HG02763 (cell line): Measurements from ENCODE around the gene SEC22B.
A peak's percentile ranks its signal among the peaks of the same experiment; 100 is the strongest.
"Not testable (repeated sequence)": the region's sequence is repeated elsewhere in the genome, so short reads cannot be mapped to it uniquely, and the experiment has no call there.

Experiments
- ATAC-seq: cut with Tn5 transposase; IDR thresholded peaks from one replicate; pipeline ENCODE4 v1.9.1; 2021; ENCODE audit warnings: mild to moderate bottlenecking, moderate library complexity; ENCODE audit not compliant: unreplicated experiment

The SEC22B gene

DNA sequence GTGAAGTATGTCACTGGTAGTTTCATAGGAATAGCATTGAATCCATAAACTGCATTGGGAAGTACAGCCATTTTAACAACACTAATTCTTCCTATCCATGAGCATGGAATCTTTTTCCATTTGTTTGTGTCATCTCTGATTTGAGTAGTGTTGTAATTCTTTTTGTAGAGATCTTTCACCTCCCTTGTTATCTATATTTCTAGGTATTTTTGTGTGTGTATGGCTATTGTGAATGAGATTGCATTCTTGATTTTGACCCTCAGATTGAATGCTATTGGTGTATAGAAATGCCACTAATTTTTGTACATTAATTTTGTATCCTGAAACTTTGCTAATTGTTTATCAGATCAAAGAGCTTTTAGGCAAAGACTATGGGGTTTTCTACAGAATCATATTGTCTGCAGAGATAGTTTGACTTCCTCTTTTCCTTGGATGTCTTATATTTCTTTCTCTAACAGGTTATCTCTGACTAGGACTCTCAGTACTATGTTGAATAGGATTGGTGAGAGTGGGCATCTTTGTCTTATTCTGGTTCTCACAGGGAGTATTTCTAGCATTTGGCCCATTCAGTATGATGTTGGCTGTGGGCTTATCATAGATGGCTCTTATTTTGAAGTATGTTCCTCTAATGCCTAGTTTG lies 26.8 kb downstream of the SEC22B start:
- ATAC-seq = not testable (repeated sequence)

DNA sequence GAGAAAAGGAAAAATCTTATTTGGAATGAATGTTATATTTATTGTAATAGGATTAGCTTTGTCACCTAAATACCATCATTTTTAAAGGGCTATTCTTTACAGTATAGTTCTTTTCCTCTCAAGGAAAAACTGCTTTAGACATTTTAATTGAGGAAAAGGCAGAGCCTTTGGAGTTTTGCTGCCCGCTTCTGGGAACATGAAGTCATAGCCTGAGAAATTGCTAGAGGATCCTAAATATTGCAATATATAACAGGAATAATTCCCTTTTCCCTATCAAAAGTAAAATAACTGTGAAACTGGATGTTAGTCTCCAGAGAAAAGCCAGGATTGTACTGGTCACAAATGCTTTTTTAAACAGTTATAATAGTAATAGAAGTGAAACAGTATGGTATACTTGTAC lies 30.5 kb downstream of the SEC22B start:
- not testable (repeated sequence) for ATAC-seq

DNA sequence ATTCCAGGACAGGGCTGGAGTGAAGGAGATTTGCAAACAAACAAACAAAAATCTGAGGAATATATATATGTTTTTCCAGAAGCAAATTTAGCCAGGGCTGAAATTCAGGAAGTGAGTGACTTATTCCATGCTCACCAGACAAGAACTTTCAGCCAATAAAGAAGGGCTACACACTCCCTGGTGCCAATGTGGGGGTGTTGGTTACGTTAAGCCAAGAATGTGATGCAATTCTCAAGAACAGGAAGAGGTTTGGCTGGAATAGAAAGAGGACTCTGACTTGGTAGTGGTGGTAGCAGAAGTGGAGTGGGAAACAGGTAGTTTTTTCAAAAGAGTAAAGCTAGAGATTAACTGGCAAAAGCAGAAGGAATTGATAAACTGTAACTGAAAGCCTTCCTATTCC lies 31.7 kb downstream of the SEC22B start:
- not testable (repeated sequence) for ATAC-seq

DNA sequence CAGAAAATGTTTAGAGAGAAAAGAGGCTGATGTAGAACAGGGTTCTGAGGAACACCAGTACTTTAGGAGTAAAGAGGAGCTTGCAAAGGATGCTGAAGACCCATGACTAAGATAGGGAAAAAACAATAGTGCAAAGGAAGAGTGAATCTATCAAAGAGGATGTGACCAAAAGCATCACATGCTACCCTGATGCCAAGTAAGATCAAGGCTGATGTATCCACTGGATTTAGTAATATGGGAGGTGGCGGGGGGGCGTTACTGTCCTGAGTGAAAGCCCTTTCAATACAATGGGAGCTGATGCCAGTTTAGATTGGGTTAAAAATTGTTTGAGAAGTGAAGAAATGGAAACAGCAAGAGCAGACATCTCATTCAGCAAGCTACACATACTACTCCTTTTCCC lies 32.2 kb downstream of the SEC22B start:
- not testable (repeated sequence) for ATAC-seq

DNA sequence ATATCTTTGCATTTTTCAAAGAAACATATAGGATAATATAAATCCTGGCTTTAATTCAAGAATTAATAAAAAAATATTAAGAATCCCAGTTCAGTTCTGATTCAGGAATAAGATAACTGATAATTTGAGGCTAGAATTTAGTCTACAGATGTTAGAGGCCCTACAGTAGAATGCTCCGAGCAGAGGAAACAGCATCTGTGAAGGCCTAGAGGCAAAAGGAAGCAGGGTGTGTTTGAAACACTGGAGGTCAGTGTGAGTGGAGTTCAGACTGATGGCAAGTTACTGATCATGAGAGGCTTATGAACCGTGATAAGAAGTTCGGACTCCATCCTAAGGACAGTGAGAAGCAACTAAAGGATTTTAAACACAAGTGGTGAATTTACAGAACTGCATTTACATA lies 33.0 kb downstream of the SEC22B start:
- not testable (repeated sequence) for ATAC-seq

DNA sequence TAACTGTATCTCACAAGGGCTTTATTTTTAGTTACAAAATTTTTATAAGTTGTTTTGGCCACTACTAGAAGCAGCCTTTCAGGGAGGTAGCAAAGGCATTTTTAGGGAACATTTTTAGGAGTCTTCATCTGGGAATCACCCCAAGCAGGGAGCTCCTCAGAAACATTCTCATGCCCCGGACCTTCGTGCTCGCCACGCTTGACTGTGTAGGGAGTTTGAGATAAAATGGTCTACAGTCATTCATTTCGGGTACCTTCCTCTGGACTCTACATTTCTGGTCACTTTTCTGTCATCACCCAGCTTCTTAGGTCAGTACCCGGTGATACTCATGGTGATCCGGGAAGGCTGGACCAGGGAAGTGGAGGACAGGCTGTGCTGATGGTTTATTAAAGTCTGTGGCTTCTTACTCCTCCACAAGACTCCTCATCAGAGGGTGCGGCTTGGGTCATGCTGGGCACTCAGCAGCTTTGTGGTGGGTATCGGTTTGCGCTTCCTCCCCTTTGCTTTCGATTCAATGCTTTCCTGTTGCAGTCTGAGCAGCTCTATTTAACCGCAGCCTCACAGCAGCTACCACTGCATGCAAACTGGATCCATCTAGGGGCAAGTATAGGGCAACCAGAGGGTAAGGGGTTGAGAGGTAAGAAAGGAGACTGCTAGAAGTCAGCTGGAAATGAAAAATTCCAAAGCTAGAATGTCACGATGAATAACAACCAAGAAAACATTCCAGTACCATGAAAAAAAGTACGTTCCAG lies 33.6 kb downstream of the SEC22B start:
- ATAC-seq = peak; percentile 100

DNA sequence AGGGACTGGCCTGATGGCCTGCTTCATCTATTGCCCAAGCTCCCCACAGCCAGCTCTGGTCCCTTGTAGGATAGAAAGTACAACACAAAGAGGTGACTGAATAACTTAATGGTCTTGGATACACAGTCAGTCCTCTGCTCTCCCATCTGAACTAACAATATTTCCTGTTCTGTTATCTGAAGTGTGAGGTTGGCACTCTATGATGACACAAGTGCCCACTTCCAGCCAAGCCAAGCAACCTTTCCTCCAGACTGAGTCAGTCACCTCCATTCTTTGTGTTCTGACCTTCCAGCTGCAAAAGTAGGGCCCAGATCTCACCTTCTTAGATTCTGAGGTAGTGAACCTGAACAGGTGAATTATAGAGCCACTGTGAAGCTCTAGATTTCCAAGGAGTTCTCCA lies 34.5 kb downstream of the SEC22B start:
- ATAC-seq = not testable (repeated sequence)

DNA sequence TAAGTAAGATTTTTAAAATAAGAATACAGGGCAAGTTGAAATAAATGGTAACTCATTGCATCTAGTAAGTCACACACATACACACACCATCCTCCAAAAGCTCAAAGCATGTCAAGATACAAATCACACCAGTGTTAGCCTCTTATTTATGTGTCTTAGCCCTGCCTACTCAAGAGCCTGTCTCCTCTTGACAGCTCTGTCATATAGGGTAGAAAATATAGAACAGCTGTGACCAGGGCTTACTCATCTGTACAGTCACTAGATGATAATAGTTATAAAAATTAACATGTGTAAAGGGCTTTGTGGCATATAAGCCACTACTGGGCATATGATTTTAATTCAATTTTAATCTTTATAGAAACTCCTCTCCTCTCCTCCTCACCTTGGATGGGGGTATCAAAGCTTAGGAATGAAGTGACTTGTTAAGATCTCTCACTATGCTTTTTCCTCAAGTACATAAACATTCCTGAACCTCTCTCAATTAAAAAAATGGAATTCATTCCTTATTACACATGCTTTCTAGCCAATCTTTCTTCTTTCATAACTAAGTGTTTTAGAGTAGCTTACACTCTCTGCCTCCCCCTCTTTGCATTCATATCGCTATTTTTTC lies 35.6 kb downstream of the SEC22B start:
- ATAC-seq = not testable (repeated sequence)

DNA sequence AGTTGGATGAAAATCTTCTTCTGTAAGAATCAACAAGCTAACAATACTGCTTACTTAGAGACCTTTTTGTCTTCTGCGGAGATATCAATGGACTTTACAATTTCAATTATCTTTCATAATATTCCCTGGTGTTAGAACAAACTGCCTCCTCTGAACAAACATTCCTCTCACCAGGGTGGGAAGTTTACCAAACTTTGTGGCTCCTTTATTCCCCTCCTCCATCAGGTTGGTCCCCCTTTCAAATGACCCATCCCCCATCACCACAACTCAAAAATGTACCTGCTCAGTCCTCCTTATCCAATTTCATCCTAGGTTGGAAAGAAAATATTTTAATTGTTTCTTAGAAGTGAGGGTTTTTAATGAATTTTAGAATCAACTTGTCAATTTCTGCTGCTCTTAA lies 40.2 kb downstream of the SEC22B start:
- not testable (repeated sequence) for ATAC-seq

DNA sequence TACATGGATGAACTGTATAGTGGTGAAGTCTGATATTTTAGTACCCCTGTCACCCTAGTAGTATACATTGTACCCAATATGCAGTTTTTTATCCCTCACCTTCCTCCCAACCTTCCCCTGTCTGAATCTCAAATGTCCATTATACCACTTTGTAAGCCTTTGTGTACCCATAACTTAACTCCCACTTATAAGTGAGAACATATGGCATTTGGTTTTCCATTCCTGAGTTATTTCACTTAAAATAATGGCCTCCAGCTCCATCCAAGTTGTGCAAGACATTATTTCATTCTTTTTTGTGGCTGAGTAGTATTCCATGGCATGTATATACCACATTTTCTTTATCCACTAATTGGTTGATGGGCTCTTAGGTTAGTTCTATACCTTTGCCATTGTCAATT lies 42.4 kb downstream of the SEC22B start:
- not testable (repeated sequence) for ATAC-seq

DNA sequence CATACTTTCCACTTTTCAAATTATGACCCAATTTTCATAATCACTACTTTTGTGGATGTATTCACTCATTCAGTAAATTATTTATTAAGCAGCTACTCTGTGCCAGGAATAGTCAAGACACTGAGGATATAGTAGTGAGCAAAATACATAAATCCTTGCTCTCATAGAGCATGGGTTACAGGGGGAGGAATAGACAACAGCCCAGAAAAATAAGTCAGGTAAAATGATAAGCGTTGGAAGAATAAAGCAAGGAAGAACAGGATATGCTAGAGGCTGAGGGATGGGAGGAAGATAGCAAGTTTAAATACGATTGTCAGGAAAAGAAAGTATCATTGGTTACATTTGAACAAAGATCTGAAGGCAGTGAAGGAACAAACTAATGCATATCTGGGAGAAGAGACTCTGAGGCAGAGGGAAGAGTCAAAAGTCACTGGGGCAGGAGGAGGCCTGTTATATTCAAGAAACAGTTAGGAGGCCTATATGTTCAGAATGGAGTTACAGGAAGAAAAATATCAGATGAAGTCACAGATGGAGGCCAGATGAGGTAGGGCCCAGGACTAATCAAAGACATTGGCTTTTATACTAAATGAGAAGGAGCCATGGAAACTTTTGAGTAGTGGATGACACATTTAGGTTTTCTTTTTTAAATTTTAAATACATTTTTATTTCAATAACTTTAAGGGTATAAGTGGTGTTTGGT lies 42.9 kb downstream of the SEC22B start:
- no peak for ATAC-seq

DNA sequence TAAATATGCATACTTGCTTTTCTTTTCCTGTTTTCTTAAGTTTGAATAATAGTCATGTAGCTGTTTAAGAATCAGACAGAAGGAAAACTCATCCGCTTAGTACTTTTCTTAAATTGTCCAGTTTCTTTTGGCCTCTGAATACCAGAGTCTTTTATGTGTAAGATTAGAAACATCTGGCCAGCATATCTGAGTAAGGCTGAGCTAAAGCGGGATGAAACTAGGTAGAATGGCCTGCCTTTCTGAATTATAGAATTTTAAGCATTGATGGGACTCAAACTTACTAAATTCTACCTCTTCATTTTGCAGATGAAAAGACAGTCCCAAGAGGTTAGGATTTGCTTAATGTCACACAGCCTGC lies 43.9 kb downstream of the SEC22B start:
- not testable (repeated sequence) for ATAC-seq

DNA sequence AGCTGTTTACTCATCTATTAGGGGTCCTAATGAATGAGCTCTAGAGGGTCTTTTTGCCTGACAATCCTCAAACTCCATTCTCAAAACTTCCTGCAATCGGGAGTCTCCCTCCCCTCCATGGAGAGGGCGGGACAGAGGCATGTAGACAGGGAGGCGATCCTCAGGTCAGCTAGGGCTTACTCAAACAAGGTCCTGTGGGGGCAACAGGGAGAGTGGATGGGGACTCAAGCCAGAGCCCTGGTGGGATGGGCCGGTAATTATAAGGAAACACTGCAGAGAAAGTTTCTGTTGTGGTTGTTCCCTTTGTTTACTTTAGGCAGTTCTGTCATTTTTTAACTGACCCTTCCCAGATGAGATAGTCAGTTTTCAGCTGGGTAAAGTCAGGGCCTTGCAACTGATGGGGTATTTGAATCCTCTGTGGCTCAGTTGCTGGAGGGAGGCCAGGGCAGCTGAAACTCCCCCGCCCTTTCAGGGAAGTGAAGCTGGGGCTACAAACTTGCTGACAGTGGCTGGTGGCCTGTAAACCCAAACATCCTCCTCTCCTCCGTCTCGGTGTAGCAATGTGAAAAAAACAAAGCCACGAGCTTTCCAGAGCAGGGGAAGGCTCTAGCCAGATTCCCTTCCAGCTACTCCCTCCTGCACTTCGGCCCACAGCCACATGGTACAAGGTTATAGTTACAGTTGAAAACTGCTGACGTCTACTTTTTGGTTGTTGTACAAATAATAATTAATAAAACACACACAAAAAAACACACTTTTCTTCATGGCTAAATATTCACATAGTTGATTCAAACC lies 44.5 kb downstream of the SEC22B start:
- ATAC-seq = peak; percentile 80

DNA sequence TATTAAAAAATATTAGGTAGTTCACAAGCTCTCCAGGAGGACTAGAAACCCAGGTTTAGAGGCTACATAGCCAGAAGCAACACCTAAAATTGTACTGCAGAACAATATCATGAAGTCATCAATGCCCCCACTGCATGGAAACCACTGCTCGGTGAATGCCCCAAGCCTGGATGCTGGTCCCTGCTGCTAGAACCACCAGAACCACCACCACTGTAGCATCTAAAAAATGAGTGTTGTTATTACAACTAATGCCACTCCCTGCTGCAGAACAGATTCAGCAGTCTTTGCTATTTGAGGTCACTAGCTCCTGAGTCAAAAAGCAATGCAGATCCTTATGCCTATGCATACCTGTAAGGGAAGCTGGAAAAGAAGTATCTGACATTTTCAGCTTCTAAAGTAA lies 48.4 kb downstream of the SEC22B start:
- not testable (repeated sequence) for ATAC-seq

DNA sequence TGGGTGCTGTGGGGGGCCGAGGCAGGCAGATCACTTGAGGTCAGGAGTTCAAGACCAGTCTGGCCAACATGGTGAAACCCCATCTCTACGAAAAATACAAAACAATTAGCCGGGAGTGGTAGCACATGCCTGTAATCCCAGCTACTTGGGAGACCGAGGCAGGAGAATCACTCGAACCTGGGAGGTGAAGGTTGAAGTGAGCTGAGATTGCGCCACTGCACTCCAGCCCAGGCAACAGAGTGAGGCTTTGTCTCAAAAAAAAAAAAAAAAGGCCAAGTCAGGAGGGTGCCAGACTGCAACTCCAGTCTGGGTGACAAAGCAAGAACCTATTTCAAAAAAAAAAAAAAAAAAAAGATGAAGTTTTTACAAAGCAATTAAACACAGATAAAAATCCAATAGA lies 50.1 kb downstream of the SEC22B start:
- ATAC-seq = not testable (repeated sequence)

DNA sequence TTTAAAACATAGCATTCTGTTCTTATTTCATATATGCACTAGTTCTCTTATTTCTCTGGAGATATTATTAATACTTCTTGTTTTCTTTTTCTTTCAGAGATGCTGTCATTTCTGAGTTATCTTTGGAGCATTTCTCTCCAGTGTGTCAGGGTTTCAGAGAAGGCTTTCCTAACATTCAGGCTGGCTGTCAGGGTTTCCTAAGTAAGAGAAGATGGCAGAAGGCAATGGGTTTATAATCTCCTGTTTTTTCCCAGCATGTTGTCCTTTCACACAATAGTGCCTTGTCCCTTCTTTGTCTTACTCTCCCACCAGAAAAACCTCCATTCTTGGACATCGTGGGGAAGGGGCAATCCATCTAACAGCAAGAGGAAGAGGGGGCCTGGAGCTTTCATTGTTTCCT lies 51.7 kb downstream of the SEC22B start:
- ATAC-seq = not testable (repeated sequence)

DNA sequence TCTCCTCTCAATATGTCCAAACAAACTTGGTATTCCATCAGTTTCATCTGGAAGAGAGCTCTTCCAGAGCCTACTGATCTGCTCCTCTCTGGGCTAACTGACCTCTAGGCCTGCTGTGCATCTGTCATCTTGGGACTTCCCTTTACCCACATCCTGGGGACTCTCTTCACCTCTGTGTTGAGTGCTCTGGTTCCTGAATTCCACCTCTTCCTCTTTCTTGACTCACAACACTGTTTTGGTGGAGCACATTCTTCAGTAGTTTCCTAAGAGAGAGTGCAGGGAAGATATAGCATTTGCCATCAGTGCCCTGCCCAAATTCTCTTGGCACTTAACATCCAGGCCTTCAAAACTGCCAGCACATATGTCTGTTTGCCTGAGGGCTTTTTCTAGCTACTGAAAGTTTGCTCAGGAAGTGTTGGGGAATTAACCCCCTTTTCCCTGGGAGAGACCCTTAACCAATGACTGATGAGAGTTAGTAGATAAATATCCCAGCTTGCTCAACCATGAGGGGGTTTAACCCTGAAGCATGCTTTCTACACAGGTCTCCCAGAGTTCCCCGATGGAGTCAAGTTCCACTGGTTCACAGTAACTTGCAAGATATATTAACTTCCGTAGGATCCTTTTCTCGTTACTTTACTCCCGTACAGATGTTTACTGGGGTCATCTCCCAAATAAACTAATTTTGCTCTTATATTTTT lies 52.4 kb downstream of the SEC22B start:
- peak; percentile 55 for ATAC-seq

DNA sequence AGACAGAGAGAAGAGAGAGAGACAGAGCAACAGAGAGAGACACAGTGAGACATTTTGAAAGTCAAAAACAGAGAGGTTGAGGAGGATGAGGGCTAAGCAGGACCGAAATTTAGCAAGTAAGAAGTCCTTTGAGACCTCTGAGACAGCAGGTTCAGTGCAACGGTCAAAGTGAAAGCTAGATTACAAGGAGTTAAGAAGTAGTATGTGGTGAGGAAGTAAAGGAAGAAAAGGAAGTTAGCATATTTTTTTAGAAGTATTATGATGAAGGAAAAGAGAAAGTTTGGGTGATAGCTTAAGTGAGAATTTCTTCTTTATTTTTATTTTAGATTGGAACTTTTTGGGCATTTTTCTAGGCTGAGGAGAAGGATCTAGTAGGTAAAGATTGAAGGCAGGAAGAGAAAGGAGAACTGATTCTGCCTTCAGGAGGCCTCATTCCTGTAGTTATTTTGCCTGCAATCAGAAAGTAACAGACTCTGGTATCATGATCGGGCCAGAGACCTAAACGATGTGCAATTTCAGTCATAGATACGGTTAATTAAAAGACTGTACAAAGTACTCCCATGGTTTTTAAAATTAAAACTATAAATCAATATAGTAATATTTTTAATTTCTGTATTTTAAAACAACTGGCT lies 53.9 kb downstream of the SEC22B start:
- peak; percentile 58 for ATAC-seq

DNA sequence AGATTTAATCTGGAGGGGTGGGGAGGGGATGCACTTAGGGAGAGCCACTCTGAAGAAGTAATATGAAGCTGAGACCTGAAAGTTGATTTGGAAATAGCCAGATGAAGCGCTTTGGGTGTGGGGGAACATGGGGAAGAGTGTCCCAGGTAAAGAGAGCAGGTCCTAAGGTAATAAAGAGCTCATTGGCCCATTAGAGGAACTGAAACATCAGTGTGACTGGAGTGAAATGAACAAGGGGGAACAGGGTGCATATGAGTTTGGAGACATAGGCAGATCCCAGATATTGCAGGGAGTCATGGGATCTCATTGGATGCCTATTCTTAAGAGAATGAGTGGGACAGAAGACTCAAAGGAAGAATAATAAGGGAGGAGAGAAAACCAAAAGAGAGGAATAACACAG lies 54.5 kb downstream of the SEC22B start:
- ATAC-seq = not testable (repeated sequence)

DNA sequence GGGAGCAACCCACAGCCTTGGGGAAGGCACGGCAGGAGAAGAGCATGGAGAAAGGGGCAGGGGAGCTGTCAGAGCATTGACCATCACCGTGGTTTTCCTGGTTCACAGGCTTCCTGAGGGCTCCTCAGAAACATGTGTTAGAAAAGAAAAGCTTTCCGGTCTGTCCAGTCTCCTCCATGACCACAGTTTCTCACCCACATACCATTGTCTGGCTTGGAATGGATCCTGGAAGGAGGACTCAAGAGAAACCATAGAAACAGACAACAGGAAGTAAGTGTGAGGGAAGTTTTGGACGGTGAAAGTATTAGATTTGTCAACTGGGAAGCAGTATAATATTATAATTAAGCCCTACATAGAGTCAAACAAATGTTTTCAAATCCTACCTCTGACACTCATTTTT lies 55.8 kb downstream of the SEC22B start:
- not testable (repeated sequence) for ATAC-seq
